Bronchial epithelial cell (primary cell): ENCODE measurements around the gene ZNF143. TPM values are rescaled to one million over a fixed set of nuclear protein-coding genes. Genes with fewer than 3 reads are reported as not detected.

Source experiments
- DNase-seq: peaks from one replicate; pipeline ENCODE4 v3.0.0-alpha.2; 2010; ENCODE audit warnings: low read depth
- FAIRE-seq: peaks from 2 replicates; lab custom pipeline; 2011; peaks lifted over from hg19 to GRCh38; lab: Jason Lieb, UNC
- H3K27me3 ChIP-seq: 2 replicates; pipeline ENCODE4 v1.5.1; 2011; ENCODE audit warnings: low read length; ENCODE audit not compliant: control insufficient read depth, insufficient read depth
- H3K36me3 ChIP-seq: 2 replicates; pipeline ENCODE4 v1.5.1; 2011; ENCODE audit warnings: low read length; ENCODE audit not compliant: control insufficient read depth, insufficient read depth
- H3K4me3 ChIP-seq: 2 replicates; pipeline ENCODE4 v1.5.1; 2011; ENCODE audit warnings: mild to moderate bottlenecking, low read depth, low read length, control low read depth
- total RNA-seq: library from RNA; depleted of rRNA; stranded (reverse); fragments of >200 nt; gene quantifications from 2 replicates; pipeline ENCODE4 v1.2.1, GENCODE V29; 2014
- TF ChIP-seq, protein P1 (sequence below): IDR thresholded peaks from 2 replicates; pipeline ENCODE4 v1.5.1; 2011; ENCODE audit warnings: mild to moderate bottlenecking, moderate library complexity, low read length, control low read depth, inconsistent platforms; ENCODE audit not compliant: insufficient read depth, severe bottlenecking

The ZNF143 gene
- total RNA-seq, 1 donor from 2014 or later, result 54.2 TPM

DNA sequence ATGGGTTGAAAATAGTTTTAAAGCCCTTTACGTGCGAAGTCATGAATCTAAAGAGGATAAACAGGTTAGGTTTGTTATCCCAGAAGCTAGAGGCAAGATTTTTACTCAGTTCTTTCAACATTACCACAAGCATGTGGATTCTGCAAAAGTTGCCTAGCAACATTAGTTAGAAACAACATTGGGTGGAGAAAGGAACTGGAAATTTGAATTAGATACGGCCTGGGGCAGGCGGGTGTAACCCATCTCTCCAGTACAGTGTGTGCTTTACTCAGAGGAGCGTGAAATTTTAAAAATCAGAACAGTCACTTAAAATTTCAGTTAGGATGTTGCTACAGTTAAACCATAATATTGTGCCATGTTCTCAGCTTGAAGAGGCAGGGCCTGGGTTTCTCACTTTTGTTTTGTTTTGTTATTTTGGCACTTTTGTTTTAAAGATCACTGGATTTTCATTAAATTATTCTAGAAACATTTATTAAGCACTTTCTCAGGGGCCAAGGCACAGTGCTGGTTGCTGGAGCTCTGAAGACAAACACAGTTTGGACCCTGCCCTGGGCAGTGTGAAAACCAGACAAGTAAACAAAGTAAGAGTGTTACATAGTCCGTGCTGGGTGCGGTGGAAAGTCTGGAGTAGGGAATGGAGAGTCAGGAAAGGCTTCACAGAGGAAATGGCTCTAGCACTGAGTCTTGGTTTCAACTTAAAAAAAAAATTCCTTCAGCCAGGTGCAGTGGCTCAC lies 108.2 kb downstream of the ZNF143 start:
- Histone ChIP-seq H3K4me3 (no peak overlapping the region), H3K27me3 (no peaks in the 10 kb centered on the region), H3K36me3 (no peaks in the 10 kb centered on the region)
- peak; percentile 100 for DNase-seq
- TF ChIP-seq, protein P1, sequence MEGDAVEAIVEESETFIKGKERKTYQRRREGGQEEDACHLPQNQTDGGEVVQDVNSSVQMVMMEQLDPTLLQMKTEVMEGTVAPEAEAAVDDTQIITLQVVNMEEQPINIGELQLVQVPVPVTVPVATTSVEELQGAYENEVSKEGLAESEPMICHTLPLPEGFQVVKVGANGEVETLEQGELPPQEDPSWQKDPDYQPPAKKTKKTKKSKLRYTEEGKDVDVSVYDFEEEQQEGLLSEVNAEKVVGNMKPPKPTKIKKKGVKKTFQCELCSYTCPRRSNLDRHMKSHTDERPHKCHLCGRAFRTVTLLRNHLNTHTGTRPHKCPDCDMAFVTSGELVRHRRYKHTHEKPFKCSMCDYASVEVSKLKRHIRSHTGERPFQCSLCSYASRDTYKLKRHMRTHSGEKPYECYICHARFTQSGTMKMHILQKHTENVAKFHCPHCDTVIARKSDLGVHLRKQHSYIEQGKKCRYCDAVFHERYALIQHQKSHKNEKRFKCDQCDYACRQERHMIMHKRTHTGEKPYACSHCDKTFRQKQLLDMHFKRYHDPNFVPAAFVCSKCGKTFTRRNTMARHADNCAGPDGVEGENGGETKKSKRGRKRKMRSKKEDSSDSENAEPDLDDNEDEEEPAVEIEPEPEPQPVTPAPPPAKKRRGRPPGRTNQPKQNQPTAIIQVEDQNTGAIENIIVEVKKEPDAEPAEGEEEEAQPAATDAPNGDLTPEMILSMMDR, result no peak
- FAIRE-seq, result no peak

- Histone ChIP-seq H3K27me3 (no peaks in the 10 kb centered on the region), H3K36me3 (no peaks in the 10 kb centered on the region), H3K4me3 (no peak overlapping the region)
- TF ChIP-seq, protein P1, result no peak
- FAIRE-seq (no peak), DNase-seq (no peak)
These were observed 108.9 kb downstream of the ZNF143 start for GRCh38 chr11:9569588-9570164.

GRCh38 chr11:9570313-9571025 lies 109.7 kb downstream of the ZNF143 start:
- no peak for FAIRE-seq
- DNase-seq, result no peak
- H3K4me3 ChIP-seq, result no peak overlapping the region
- TF ChIP-seq, protein P1, result no peak
- H3K36me3 ChIP-seq, result no peaks in the 10 kb centered on the region
- H3K27me3 ChIP-seq, result no peaks in the 10 kb centered on the region

- no peak overlapping the region for H3K4me3 ChIP-seq
- TF ChIP-seq, protein P1, result no peak
- DNase-seq (no peak), FAIRE-seq (no peak)
- H3K36me3 ChIP-seq, result no peaks in the 10 kb centered on the region
- H3K27me3 ChIP-seq, result no peaks in the 10 kb centered on the region
These were observed 110.4 kb downstream of the ZNF143 start for GRCh38 chr11:9571071-9571762.

- Histone ChIP-seq H3K36me3 (no peaks in the 10 kb centered on the region), H3K27me3 (no peaks in the 10 kb centered on the region), H3K4me3 (no peak overlapping the region)
- DNase-seq (no peak), FAIRE-seq (no peak)
- TF ChIP-seq, protein P1, result no peak
These were observed 110.9 kb downstream of the ZNF143 start for GRCh38 chr11:9571763-9572115.
